ENCODE results near the gene ZNF516. TPM values are rescaled to one million over a fixed set of nuclear protein-coding genes. Genes with fewer than 3 reads are reported as not detected.

The ZNF516 gene
- total and polyA plus RNA-seq, 2 of the 13 experiments (the other 11 are each of a cell fraction or from before 2014, with no cell fraction given): 16.6 to 18.7 TPM

DNA sequence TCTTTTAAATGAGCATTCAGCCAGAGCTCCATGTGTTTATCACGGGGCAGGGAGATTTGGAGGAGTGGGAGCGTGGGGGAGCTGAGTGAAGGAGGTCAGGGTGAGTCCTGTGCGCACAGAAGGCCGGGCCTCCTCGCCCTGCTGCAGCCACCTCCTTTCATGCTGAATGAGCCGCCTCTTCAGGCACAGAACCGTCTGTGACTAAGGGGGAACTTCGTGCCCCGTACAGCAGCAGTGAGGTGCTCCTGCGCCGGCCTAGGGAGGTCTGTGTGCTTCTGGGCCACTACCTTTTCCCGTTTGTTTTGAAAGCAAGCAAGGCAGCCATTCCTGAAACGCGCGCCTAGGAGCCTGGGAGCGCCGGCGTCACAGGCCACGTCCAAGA is 27.1 kb upstream of the ZNF516 start (continued):
- no peak for TF ChIP-seq ZNF713 (CRISPR knock-in tag; IDR thresholded peaks at IDR 0.05)
- TF ChIP-seq, protein P1, sequence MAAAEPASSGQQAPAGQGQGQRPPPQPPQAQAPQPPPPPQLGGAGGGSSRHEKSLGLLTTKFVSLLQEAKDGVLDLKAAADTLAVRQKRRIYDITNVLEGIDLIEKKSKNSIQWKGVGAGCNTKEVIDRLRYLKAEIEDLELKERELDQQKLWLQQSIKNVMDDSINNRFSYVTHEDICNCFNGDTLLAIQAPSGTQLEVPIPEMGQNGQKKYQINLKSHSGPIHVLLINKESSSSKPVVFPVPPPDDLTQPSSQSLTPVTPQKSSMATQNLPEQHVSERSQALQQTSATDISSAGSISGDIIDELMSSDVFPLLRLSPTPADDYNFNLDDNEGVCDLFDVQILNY (CRISPR knock-in tag; conservative IDR thresholded peaks at IDR 0.05): no peak
- TF ChIP-seq DMAP1 (CRISPR knock-in tag; IDR thresholded peaks at IDR 0.05): no peak

DNA sequence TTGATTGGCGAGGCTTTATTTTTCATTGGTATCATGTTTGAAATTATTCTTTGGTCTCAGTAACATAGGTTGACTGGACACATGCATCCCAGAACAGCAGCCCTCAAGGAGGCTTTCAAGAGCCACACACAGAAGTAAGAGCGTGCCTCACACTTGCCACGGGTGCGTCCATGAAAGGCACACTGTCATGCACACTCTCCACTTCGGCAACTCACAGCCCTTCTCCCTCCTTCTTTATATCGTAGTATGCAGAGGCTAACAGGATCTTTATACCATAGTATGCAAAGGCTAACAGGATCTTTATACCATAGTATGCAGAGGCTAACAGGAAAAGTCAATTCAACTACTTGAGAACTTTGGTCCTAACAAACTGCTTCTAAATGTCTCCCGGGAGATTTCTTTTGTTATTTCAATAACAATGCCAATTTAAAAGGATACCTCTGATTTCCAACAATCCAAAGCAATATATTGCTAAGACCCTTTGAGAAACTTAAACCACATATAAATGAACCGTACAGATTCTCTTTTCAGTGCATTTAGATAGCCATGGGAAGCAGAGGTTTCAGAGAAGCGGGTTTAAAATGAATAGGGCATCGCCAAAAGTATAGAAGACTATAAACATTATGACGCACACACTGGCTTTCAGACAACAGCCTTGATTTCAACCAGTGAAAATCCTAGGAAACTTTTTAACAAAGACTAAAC is 26.5 kb upstream of the ZNF516 start:
- H3K4me1 ChIP-seq (ENCODE audit: insufficient read depth, low read length): peaks cover 20% of the 10 kb centered on the region
- ATAC-seq (no peak), DNase-seq (ENCODE audit: low spot score) (no peak), FAIRE-seq (no peak)
- 54% methylated on average over 11 of the region's 11 CpGs for WGBS (ENCODE audit: low lambda C conversion rate)
- H3K79me2 ChIP-seq (ENCODE audit: insufficient read depth, low read length): no peaks in the 10 kb centered on the region
- peaks cover 2 to 46% of the 10 kb centered on the region in 2 experiments for H3K27me3 ChIP-seq (ENCODE audit: control insufficient read depth in 1 of 2, insufficient read depth in 2 of 2, low read length in 2 of 2)
- no peaks in the 10 kb centered on the region for H3K36me3 ChIP-seq (replicated peaks in 1 of 2; ENCODE audit: control insufficient read depth in 1 of 2, insufficient read depth in 2 of 2, low read length in 2 of 2)
- H4K20me1 ChIP-seq (ENCODE audit: insufficient read depth, low read length): no peaks in the 10 kb centered on the region
- intact Hi-C loops (cut with micrococcal nuclease; ENCODE audit: unreplicated experiment): no loop called here
- BruUV-seq (replicated peaks): no TSS peak
- H2AFZ ChIP-seq (ENCODE audit: low read length): no peak overlapping the region
- ChIA-PET CTCF (ENCODE audit: low intra/inter-chr PET ratio, low total read pairs) (no interaction called here), POLR2A (no interaction called here)
- TF ChIP-seq, protein P2, sequence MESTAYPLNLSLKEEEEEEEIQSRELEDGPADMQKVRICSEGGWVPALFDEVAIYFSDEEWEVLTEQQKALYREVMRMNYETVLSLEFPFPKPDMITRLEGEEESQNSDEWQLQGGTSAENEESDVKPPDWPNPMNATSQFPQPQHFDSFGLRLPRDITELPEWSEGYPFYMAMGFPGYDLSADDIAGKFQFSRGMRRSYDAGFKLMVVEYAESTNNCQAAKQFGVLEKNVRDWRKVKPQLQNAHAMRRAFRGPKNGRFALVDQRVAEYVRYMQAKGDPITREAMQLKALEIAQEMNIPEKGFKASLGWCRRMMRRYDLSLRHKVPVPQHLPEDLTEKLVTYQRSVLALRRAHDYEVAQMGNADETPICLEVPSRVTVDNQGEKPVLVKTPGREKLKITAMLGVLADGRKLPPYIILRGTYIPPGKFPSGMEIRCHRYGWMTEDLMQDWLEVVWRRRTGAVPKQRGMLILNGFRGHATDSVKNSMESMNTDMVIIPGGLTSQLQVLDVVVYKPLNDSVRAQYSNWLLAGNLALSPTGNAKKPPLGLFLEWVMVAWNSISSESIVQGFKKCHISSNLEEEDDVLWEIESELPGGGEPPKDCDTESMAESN (CRISPR knock-in tag; conservative IDR thresholded peaks at IDR 0.05): no peak
- H3K4me2 ChIP-seq (ENCODE audit: low read depth, low read length): no peak overlapping the region
- H3K27ac ChIP-seq (ENCODE audit: extremely low read length, insufficient read depth, low read length): no peak overlapping the region
- H3K9me3 ChIP-seq (ENCODE audit: low read length): no peaks in the 10 kb centered on the region
- no peak overlapping the region for H3K4me3 ChIP-seq (replicated peaks in 1 of 3; ENCODE audit: insufficient read depth in 1 of 3, low read depth in 2 of 3, low read length in 3 of 3)
- H3K9ac ChIP-seq (ENCODE audit: insufficient read depth, low read depth, low read length): no peak overlapping the region
- in situ Hi-C loops (cut with HindIII; ENCODE audit: extremely low pct_ligation_motif_present, low pct_unique_long_range_greater_than_20kb): no loop called here
